GM21367 (cell line): ENCODE data around the gene LTB4R.

ENCODE experiments used
- ATAC-seq: cut with Tn5 transposase; IDR thresholded peaks from one replicate; pipeline ENCODE4 v1.9.1; 2021; ENCODE audit not compliant: unreplicated experiment

The LTB4R gene

DNA sequence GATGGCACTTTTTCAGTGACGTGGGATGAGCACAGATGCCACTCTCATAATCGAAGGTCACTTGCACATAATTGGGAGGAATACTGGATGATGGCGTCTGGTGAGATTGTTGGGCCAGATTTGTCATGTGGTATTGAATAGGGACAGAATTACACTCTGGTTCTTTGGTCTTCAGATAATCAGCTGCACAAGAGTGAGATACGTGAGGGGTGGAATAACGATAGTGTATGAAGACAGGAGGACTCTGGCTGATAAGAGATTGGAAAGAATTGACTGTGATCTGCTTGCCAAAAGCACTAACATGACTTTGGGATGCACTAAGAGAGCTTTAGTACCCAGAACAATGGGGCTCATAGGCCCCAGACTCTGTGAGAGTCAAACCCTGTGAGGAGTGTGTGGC is 32.9 kb upstream of the LTB4R start:
- no peak for ATAC-seq

DNA sequence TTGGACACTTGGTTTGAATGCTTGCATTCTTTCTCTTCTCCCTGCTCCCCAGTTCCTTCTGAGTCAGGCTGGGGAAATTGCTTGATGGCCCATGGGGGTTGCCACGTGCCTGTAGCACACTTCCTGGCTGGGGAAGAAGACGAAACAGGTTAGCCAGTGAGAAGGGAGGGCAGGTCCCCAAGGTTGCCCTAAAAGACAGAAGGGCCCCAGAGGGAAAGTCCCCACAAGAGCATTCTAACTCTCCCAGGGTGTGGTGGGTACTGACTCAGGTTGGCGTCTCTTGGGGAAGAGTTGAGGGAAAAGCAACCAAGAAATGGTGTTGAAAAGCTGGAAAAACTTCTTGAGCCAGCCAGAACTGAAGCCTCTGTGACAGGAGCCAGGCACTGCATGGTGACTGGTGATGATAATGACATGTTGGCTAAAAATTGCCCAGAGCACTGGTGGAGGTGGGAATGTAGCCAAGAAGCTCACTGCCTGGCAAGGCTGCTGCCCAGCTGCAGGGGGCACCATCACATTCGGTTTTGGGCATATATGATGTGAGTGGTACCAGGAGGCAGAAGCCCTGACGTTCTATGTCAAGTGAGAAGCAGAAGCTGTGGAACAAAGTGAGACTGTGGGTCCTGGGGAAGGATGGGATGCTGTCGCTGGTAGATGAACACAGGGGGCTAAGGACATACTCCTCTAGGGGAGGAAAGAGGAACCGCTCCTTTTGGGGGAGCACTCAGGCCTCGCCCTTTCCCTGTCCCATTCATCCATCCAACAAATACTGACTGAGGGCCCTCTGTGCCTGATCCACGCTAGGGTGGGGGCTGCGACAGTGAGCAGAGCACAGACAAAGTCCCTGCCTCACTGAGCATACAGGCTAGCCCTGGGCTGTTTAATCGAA is 31.8 kb upstream of the LTB4R start:
- ATAC-seq = peak; percentile 48

DNA sequence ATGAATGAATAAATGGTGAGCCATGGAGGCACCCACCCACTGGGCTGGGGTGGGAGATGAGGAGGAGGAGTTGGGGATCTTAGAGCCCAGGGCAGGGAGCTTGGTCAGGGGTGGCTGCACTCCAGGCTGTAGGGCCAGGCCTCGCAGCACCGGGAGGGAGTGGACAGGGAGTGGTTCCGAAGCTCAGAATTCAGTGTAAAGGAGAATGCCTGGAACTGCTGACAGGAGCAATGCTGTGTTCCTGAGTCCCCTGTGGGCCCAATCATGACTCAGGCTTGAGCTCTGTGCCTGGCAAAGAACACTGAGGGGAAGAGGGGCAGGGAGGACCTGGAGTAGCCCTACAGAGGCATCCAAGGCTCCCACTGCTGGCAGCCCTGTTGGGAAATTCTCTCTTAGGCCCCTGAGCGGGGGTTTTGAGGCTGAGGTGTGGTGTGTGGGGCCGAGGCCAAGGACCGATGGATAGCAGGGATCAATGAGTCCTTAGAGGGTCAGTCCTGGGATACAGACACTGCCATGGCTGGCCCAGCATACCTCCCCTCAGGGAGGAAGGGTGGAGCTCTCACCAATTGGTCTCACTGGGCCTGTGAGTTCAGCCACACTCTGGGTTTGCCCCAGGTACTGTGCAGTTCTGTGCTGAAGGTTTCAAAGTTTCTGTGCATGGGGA is 30.4 kb upstream of the LTB4R start:
- ATAC-seq = no peak

DNA sequence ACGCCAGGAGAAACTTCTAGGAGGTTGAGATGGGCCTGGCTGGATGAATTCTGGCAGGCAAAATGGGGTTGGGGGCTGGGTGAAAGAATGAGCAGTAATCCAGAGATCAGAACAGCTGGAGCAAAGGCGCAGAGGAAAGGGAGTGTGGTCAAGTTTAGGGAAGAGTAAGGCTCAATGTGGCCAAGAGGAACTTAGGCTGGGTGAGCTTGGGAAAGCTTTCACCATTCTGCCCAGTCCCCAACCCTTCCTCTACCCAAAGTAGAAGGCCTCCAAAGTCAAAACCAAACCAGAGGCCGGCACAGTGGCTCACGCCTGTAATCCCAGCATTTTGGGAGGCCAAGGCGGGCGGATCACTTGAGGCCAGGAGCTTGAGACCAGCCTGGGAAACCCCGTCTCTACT is 29.7 kb upstream of the LTB4R start:
- ATAC-seq = no peak

DNA sequence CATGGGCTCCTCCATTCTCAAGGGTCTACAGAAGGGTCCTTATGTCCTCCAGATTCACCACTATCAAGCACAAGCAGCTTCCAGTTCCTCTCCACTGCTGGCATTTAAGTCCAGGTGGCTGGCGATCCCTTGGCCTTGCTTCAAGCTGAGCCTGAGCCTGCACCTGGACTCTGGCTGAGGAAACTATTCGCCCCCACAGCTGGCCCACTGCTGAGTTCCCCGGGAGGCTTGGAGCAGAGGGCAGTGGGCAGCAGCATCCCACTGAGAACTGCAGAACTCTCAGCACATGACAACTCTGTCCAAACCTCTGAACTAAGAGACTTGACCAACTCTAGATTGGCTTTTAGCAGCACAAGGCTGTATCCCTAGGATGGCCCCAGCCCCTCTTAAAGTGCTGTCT is 28.6 kb upstream of the LTB4R start:
- ATAC-seq = no peak

DNA sequence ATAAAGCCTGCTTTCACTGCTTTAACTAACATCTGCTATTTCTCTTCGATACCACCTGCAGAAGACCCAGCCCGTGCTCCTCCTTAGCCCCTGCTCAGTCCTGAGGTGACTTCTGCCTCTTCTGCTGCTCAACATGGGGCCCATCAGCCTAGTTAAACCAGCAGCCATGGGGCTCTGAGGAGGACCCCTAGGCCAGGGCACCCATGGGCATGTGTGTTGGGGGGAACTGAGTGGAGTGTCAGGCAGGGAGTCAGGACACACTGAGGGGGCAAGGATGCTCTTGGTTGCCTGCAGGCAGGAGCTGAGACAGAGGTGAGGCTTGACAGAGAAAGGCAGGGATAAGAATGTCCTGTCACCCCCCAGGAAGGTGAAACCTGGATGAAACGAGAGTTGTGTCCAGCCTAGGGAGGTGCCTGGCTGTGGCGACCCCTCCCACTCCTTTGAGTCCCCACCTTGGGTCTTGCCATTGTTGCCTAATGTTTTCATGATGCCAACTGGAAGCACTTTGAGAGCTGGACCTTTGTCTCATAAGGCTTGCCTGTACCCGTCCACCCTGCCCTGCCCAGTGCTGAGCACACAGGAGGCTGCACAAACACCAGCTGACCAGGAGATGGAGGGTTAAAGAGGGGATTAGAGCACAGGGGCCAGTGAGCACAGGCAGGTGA is 27.4 kb upstream of the LTB4R start:
- no peak for ATAC-seq

DNA sequence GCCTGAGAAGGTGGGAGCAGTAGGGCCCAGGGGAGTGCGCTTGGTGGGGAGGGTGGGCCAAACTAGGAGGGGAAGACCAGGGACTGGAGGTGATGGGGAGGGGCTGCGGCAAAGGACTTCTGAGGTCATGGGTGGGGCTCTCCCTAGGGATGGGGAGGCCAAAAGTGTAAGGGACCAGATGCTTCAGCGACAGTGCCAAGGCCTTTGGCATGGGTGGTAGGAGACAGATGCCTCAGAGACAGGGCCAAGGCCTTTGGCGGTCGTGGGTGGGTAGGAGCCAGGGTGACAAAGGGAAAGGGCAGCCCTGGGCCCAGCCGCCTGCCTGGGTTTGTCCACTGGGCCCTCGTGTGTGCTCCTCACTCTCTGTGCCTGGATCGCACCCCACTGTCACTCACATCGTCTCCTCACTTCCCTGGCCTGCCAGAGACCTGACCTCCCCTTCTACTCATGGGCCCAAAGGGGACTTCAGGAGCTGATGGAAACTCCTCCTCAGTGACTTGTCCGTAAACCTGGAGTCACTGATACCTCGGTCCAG is 26.7 kb upstream of the LTB4R start:
- no peak for ATAC-seq

DNA sequence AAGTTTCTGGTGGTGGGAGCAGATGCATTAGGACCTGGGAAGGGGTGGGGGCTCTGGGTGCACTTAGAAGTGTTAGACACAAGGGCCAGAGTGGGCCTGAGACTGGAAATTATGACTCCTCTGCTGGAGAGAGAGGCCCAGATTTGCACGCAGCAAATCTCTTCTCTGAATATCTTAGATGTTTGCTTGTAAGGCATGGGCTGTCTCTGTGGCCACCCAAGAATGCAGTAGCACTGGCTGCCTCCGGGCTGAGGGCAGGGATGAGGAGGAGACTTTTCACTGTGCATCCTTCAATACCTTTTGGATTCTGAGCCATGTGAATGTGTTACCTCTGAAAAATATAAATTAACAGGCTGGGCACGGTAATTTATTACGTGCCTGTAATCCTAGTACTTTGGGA is 26.0 kb upstream of the LTB4R start:
- no peak for ATAC-seq

DNA sequence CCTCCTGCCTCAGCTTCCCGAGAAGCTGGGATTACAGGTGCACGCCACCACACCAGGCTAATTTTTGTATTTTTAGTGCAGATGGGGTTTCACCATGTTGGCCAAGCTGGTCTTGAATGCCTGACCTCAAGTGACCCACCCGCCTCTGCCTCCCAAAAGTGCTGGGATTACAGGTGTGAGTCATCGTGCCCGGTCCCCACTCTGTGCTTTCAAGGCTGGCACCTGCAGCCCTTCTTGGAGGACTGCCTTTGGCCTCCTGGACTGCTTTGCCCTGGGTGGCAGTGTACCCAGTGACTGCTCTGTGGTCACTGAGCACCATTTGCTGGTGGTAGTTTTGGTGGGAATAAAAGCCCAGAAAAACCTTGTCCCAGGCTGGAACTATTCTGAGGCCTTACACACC is 24.3 kb upstream of the LTB4R start:
- no peak for ATAC-seq

DNA sequence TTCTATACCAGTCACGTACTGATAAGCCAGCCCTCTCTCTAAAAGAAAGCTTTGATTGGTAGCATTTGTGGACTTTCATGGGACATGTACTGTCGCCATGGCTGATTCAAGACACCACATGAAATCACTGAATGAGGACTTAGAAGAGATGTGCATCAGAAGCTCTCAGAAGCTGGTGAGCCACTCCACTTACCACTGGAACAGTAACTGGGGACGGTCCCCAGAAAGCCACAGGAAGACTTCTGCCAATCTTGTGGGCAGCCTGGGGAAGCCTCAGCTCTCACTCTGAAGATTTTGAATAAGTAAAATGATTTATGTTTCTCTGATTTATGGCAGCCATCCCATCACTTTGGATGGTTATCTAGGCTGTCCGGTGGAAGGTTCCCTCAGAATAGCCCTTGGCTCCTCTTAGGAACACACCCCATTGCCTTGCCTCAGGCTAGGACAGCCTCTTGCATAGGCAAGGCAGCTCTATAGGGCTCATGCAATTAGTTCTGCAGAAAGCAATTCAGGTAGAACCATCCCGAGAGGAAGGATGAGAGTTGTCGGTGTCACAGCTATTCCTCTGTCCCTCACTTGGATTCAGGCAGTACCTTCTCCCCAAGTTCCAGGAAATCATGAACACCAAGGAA is 21.5 kb upstream of the LTB4R start:
- peak; percentile 72 for ATAC-seq

DNA sequence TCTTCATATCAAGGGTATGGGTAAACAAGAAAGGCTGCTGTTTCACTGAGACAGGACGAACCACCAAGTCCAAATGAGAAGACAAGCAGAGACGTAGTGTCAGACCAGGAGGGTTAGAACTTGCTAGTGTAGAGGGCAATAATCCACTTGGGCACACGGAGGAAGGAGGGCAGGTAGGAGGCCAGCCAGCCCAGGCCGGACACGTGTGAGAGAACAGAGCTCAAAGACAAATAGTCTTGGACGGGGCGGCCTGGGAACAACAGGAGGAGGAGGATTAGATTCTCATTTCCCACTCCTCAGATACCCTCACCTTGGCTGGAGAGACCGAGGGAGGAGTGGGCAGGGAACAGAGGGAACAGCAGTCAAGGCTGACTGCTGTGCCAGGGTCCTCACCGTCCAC is 20.6 kb upstream of the LTB4R start:
- ATAC-seq = no peak

DNA sequence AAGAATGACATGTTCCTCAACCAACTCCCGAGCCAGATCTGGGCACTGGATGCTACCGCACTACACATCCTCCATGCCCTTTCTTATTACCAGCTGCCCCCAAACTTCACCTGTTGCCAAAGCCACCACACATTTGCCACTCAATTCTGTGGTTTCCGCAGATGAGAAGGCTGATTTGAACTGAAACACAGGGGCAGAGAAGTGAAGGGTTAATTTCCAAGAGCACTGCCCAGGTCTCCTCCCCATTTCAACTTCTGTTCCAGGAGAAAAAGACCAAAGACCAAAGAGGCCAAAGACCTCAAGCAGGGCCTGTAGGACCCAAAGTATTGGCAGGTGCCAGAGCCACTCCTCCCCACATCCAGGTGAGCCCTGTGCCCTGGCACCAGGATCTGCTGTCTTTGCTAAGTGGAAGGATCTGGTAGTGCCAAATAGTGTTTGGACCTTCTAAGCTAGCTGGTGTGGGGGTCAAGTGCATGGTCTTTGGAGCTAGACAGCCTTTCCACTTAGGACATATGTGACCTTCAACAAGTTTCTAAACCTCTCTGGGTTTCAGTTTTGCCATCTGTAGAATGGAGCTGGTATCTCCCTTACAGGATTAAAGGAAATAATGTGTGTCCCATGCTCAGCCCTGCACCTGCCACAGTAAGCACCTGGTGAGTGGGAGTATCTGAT is 19.7 kb upstream of the LTB4R start:
- ATAC-seq = no peak

DNA sequence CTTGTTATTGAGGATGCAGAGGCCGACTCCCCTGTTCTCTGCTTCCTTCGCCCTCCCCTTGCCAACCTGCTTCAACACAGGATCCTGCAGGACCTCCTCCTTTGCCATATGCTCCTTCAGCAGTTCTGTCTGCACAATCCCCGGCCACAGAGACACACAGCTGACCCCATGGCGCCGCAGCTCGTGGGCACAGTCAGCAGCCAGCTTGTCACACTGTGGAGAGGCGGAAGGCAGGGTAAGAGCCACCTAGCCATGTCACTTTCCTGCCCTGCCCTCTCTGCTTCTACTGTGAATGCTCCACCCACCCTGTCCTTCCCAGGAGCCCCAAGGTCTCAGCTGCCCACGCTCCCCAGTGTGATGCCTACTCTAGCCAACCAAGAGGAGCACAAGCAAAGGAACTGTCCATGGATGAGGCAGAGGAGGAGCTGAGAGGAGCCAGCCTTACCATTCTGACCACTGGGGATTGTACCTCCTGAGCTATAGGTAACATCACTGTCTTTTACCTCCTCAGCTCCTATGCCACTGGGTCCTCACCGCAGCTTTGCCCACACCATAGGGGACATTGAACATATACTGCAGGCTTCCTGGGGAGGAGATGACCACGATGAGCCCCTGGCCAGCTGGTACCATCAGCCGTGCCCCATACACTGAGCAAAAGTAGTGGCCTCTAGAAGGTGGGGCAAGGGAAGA is 19.0 kb upstream of the LTB4R start:
- no peak for ATAC-seq

DNA sequence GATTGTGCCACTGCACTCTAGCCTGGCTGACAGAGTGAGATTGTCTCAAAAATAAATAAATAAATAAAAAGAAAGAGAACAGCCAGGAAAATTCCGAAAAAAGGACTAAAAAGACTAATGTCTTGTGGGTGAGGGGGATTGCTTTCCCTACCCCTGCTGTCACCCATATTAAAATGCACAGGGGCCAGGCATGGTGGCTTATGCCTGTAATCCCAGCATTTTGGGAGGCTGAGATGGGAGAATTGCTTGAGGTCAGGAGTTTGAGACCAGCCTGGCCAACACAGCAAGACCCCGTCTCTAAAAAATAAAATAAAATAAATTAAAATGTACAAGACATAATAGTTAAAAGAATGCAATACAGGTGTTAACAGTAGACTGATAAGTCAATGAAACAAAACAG is 17.8 kb upstream of the LTB4R start:
- ATAC-seq = no peak

DNA sequence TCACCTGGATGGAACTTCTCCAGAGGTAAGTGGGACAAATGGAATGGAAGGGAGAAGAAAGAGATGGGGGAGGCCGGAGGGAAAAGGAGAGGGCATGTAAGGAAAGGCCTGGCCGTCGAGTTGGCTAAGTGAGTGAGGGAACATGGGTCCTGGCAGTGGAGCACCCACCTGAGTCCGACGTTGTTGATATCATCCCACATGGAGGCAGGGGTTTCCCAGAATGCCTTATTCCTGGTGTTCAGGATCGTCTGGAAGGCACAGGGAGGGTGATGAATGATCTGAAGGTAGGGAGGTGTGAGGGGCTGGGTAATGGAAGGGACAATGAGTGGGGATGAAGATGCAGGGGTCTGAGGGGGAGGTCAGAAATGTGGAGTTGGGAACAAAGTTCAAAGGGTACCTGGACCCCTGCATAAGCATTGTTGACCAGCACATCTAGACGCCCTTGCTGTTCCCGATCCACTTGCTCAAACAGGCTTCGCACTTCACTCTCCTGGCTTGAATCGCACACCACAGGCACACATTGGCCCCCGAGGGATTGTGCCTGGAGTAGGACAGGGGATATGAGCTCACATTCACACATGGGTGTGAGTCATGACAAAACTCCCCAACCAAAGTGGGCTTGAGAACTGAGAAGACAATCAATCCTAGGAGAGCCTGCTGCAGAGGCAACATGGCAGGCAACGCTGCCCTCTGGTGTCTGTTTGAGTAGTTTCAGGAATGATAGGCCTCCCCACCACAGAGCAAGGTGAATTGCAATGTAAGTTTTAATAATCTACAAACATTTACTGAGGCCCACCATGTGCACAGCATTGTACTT is 14.8 kb upstream of the LTB4R start:
- peak; percentile 39 for ATAC-seq

DNA sequence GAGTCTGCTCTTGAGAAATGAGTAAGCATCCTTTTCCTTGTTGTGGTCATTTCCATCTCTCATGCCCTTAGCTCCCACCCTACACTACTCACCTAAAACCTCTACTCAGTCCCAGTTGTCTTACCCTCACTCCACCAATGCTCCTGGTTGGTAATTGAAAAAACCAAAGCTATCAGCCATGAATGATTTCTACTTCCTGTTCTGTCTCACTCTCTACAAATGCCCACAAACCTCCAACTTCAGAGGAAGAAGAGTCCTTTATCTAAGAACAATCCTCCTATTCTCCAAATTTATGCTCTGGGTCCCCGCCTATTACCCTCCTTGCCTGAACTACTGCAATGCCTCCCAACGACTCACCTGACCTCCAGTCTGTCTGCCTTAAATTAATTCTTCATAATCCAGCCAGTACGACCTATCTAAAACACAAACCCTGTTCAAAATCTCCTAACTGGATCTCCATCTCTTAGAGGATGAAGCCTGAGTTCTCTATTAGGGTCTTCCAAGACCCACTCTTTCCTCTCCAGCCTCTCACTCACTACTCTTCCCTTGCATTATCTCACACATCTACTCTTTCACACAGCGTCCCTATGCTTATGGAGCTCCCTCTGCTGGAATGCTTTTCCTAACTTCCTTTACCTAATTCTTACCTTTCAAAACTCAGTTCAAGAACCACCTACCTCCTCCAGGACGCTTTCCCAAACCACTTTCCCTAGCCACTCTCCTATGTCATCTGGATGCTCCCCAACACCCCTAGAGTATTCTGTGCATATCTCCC is 13.9 kb upstream of the LTB4R start:
- ATAC-seq = peak; percentile 11

DNA sequence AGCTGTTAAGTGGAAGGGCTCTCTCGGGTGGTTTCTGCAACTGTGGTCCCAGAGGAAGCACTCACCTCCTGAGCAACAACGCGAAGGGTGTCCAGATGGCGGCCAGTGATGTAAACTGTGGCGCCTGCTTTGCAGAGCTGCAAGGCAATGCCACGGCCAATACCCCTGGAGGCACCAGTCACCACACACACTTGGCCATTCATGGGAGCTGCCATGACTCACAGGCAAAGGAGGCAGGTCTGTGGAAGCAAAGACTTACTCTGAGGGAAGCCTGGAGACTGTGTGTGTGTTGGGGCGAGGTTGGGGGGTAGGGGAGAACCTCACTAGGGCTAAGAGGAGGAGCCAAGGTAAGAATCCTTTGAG is 12.4 kb upstream of the LTB4R start:
- ATAC-seq = no peak
